ENCODE results near the gene DNAH12. TPM values are rescaled to one million over a fixed set of nuclear protein-coding genes. Genes with fewer than 3 reads are reported as not detected.

The DNAH12 gene
- total and polyA plus RNA-seq, 10 of the 15 experiments (the other 5 are each of a cell fraction or from before 2014, with no cell fraction given) = under 0.01 to 0.35 (median 0.08) TPM

DNA sequence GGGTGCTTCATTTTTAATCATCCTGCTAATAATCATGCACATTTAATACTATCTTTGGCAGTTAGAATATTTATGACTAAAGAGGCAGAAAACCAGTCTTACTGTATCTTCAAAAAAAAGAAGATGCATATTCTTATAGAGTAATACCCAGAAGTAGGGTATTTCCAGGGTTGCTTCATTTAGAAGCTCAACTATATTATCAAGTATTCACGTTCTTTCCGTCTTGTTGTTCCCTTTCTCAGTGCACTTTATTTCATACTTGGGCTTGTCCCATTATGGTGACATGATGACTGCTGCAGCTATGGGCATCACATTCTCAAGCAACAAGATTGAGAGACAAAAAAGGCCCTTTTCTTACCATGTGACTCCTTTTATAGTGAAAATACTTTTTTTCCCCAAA, 154.9 kb downstream of the DNAH12 start:
- TF ChIP-seq NFYA (IDR thresholded peaks at IDR 0.05; ENCODE audit: borderline replicate concordance, low read depth, low read length) = no peak
- TF ChIP-seq EGR1 (IDR thresholded peaks at IDR 0.05; ENCODE audit: borderline replicate concordance in 1 of 2, low read depth in 2 of 2, low read length in 2 of 2) = no peak
- TF ChIP-seq CHD1 (IDR thresholded peaks at IDR 0.05; ENCODE audit: low read depth, low read length) = no peak
- TF ChIP-seq ZSCAN29 (IDR thresholded peaks at IDR 0.05) = no peak
- TF ChIP-seq BCL3 (IDR thresholded peaks at IDR 0.05; ENCODE audit: borderline replicate concordance, insufficient read depth, low read depth, low read length, poor library complexity, severe bottlenecking) = no peak
- TF ChIP-seq ZNF24 (IDR thresholded peaks at IDR 0.05) = no peak
- no peak for TF ChIP-seq TARDBP (IDR thresholded peaks at IDR 0.05; ENCODE audit: borderline replicate concordance)
- no peak for TF ChIP-seq ASH2L (IDR thresholded peaks at IDR 0.05; ENCODE audit: borderline replicate concordance, low read depth)
- no peak for TF ChIP-seq ZNF384 (IDR thresholded peaks at IDR 0.05; ENCODE audit: borderline replicate concordance, low read depth, low read length)
- H3K36me3 ChIP-seq (ENCODE audit: control insufficient read depth in 2 of 2, insufficient read depth in 2 of 2, low read length in 1 of 2) = no peaks in the 10 kb centered on the region
- no peaks in the 10 kb centered on the region for H3K27me3 ChIP-seq (replicated peaks in 1 of 2; ENCODE audit: control insufficient read depth in 2 of 2, insufficient read depth in 2 of 2, low read length in 1 of 2)
- in situ Hi-C loops (cut with MboI) = no loop called here
- no peaks in the 10 kb centered on the region for H3K79me2 ChIP-seq (ENCODE audit: control insufficient read depth, insufficient read depth, low read length)
- ATAC-seq = no peak
- no peak for DNase-seq (ENCODE audit: low read depth, low spot score)
- no peak overlapping the region for H3K4me2 ChIP-seq (ENCODE audit: control insufficient read depth, insufficient read depth)
- ChIA-PET CTCF (interaction anchor here (0.6 kb wide), 1 partner anchor 511 kb away, joined by 3 read pairs; no protein-coding TSS in a partner anchor), POLR2A (no interaction called here), RAD21 (ENCODE audit: unreplicated experiment) (interaction anchor here (1.0 kb wide), 1 partner anchor 8 kb away, joined by 3 read pairs; no protein-coding TSS in a partner anchor), SMC1A (ENCODE audit: uncharacterized antibody, unreplicated experiment) (interaction anchor here (0.6 kb wide), 1 partner anchor 742 kb away, joined by 3 read pairs; no protein-coding TSS in a partner anchor)
- H3K27ac ChIP-seq (ENCODE audit: control insufficient read depth, insufficient read depth) = no peak overlapping the region
- H3K4me1 ChIP-seq (ENCODE audit: control insufficient read depth, insufficient read depth, low read length) = no peaks in the 10 kb centered on the region
- H2AFZ ChIP-seq (ENCODE audit: control insufficient read depth, low read depth, low read length) = no peak overlapping the region
- FAIRE-seq = no peak
- BruUV-seq (replicated peaks) = no TSS peak
- no peaks in the 10 kb centered on the region for H4K20me1 ChIP-seq (ENCODE audit: control insufficient read depth, insufficient read depth)
- H3K9ac ChIP-seq (ENCODE audit: control insufficient read depth, insufficient read depth, low read length) = no peak overlapping the region
- intact Hi-C loops (cut with micrococcal nuclease; ENCODE audit: unreplicated experiment) = no loop called here
- no peaks in the 10 kb centered on the region for H3K9me3 ChIP-seq (replicated peaks; ENCODE audit: control insufficient read depth, insufficient read depth, low read length)
- H3K4me3 ChIP-seq = no peak overlapping the region
- WGBS (ENCODE audit: insufficient coverage, insufficient replicate concordance, low lambda C conversion rate, missing lambda C conversion rate) = 2% methylated on average over 2 of the region's 2 CpGs
